Dedifferentiated amniotic fluid mesenchymal stem cell (primary cell): ENCODE data around the gene ACKR3.

Experiments used
- DNase-seq: peaks from one replicate; pipeline ENCODE4 v3.0.0-alpha.2; 2016; ENCODE audit errors: extremely low spot score

ACKR3 gene

DNA sequence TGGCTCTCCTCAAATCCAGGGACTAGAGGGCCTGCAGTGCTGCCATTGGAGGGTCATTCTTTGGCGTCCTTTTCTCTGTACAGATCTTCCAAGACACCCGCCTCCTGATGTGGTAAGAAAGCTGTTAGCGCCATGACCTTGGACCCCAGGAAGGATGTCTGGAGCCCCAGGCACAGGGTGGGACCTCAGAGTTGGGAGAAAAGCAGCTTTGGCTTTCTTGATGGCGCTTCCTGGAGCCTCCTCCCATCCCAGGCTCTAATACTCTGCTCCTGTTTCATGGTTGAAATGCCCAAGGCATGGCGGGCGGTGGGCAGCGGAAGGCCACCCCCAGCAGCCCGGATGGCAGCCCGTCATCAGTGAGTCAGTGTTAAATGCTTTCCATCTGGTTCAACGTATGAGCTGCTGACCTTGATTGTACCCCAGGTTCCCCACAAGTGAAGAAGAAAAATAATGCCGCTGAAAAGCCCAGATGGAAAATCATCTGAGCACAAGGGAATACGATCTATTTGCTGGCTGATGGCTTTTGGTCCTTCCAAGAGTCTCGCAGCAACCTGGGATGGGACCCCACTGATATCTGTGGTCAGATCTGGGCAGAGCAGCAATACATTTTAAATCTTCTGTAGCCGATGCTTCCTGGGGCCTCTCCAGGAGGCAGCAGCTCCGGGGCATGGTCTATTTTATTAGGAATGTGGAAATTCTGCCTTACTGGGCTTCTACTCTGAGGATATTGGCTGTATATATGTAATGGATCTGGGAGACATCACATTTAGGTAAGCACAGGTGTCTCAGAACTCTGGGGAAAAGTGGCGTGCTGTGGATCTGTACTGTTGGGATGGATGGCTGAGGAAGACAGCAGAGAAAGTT lies 15.1 kb downstream of the ACKR3 start:
- no peak for DNase-seq

DNA sequence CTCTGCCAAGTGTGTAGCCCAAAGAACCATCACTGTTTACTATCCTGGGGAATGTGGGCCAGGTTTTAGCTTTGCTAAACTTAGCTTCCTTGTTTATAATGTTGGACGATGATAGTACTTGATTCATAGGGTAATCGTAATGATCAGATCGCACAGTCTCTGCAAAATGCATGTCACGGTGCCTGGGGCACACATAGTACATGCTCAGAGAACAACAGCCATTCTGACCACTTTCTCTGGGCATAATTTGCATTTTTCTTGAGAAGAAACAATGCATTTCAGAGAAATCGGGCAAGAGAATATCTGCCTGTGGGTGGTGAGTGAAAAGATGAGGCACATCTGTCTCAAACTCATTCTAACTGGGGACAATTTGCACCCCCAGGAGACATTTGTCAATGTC lies 16.3 kb downstream of the ACKR3 start:
- no peak for DNase-seq

DNA sequence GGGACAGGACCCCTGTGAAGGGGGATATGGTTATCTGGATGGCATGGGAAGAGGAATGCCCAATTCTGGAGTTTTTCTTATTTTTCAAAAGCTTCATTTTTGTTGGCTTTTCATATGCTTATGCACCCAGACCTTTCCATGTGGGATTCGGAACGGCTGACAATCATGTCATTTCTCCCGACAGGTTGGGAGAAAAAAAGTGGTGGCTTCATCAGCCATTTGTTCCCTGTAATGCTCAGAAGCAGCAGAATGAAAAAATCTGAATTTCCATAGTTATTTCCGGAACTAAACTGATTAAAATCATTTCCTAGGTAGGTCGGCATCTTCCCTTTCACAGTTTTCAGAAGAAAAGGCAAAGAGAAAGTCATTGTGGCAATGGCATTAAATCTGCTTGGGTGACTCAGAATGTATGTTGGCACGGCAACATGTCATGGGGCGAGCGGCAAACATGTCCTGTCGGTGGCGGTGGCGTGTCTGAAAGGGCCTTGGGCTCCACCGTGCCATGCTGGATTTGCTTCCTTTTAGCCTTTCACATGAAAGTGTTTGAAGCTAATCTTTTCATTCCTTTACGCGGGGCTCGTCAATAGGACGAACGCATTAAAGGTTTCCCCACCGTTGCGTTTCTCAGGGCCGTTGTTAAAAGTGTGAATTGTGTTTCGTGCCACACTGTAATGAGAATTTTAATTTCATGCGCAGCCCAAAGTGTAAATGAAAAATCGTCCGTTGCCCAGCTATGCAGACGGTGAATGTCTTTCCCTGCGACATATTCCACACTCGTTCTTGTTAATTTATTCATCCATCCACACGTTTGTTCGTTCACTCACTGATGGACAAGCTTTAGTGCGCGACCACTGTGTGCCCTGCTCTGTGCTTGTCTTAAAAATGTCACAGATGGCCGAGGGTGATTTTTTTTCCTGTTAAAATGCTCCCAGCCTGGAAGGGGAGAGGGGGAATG lies 18.5 kb downstream of the ACKR3 start:
- DNase-seq: no peak

DNA sequence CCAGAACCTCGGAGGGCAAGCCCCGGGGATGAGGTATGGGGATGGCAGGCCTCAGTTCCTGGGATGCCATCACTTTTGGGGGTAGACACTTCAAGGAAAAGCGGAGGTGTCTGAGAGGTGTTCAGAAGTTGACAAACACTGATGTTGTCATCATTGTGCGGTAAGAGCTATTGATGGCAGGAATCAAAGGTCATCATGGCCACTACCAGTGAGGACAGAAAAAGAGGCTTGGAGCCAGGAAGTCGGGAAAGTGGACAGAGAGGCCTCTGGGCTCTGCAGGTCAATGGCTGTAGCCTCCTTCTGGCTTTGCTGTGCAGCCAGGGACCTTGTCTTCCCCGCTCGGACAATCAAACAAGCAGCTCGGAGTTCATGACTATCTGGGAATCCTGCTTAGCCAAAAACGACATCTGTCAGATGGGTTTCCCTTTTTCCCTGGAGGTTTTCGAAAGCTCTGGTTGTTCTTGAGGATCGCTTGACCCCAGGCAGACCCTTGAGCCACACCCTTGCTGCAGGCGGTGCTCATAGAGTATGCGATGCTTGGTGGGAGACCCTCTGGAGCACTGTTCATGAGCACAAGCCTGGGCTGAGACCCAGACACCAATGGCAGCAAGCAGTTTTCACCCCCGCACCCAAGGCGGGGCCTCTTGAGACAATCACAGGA lies 19.4 kb downstream of the ACKR3 start:
- no peak for DNase-seq

DNA sequence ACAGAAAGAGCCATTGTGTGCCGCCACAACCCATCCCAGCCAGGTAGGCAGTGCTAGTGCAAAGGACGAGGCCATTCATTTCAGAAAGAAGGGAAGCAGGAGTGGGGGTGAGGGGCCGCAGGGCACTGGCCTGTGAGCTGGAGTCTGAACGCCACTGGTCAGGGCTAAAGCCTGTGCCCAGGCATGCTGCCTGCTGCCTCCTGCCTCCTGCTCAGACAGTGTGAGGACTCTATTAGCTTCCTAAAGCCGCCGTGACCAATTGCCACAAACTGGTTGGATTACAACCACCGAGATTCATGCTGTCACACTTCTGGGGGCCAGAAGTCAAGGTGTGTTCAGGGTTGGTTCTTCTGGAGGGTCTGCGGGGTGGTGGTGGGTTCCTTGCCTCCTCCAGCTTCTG lies 21.2 kb downstream of the ACKR3 start:
- DNase-seq: no peak

DNA sequence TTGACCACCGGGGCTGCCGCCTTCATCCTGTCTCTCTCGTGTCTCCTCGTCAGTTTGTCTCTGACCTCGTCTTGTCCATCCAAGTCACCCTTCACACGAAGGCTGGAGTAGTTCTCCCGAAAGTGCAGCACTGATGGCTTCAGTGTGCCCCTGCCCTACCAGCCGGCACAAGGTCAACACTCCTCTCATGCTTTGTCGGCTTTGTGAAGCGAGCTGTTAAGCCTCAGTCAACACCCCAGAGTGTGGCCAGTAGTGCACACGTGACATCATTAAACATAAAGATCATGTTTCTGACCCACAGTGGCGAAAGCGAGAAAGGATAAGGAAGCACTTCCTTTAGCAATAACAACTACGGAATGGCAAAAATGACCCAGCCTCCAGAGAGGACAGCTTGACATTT lies 23.2 kb downstream of the ACKR3 start:
- DNase-seq: no peak

DNA sequence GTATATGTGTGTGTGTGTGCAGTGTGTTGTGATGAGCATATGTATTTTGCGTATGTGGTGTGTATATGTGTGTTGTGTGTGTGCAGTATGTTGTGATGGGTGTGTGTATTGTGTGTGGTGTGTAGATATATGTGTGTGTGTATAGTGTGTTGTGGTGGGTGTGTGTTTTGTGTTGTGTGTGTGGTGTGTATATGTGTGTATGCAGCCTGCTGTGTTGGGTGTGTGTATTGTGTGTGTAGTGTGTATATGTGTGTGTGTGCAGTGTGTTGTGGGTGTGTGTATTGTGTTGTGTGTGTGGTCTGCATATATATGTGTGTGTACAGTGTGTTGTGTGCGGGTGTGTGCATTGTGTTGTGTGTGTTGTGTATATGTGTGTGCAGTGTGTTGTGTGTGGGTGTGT lies 23.9 kb downstream of the ACKR3 start:
- DNase-seq: no peak

DNA sequence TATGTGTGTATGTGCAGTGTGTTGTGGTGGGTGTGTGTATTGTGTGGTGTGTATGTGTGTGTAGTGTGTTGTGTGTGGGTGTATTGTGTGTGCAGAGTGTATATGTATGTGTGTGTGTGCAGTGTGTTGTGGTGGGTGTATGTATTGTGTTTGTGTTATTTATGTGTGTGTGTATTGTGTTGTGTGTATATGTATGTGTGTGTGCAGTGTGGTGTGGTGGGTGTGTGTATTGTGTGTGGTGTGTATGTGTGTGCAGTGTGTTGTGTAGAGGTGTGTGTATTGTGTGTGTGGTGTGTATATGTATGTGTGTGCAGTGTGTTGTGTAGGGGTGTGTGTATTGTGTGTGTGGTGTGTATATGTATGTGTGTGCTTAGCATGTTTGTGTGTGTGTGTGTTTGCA lies 24.3 kb downstream of the ACKR3 start:
- DNase-seq: no peak

DNA sequence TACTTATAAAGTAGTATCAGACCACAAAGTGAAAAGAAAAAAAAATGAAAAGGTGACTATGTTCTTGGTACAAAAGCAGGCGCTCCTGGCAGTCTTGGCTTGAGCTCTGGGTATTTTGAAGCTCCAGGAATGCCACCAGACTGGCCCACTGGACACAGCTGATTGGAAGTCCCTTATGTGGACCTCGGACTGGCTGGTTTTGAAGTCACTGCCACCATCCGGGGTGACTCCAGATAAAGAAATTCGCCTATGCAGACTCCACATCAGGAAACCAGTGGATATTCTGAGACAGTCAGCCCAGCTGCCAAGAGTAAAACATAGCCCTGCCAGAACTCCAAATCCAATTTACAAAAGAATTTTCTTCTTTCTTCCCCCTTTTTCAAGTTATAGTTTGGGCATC lies 28.0 kb downstream of the ACKR3 start:
- DNase-seq: no peak

DNA sequence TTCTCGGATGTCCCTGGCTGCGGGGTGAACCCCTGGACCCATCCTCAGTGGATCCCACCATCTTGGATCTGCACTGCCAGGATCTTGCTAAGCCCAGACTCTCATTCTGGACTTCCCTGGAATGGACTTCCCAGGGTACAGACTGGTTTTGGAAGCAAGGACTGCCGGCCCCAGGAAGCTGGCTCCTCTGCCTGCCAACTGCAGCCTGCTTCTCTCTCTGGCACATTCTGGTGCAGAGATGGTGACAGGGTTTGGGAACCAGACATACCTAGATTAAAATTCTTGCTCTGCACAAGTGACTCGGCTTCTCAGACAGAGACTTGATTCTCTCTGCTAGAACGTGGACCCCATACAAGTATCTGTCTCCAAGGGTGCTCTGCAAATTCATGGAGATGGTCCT lies 29.4 kb downstream of the ACKR3 start:
- DNase-seq: no peak

DNA sequence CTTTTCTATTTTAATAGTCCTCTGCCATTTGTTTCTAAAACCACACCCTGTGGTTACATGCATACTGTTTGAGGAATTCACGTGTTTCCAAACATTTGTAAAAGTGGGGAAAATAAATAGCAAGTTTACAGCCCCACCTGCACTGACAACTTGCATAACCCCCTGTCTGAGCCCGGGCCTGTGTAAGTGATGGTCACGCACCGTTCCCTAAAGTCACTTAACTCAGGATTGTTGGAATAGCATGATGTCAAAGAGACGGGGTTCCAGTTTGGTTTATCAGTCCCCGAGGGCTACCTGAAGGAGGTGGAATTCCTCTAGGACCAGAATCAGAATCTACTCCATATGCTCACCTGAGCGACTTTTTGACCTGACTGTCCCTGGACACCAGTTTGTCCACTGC lies 30.5 kb downstream of the ACKR3 start:
- DNase-seq: no peak

DNA sequence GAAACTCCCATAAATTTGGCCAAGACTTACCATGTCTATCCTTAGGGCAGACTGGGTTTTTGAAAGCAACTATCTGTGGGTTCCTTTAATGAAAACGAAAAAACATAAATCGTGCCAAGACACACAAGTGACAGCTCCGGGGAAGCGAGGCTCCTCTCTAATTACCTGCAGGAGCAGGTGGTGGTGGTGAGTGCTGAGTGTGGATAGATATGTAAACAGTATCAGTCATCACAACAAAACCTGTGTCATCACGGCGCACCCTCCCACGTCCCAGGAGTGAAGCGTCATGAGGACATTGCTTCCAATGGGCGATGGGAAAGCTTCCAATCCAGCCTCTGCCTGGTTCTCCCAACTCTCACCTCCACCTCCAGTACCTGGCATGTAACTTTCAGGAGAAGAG lies 31.3 kb downstream of the ACKR3 start:
- no peak for DNase-seq

DNA sequence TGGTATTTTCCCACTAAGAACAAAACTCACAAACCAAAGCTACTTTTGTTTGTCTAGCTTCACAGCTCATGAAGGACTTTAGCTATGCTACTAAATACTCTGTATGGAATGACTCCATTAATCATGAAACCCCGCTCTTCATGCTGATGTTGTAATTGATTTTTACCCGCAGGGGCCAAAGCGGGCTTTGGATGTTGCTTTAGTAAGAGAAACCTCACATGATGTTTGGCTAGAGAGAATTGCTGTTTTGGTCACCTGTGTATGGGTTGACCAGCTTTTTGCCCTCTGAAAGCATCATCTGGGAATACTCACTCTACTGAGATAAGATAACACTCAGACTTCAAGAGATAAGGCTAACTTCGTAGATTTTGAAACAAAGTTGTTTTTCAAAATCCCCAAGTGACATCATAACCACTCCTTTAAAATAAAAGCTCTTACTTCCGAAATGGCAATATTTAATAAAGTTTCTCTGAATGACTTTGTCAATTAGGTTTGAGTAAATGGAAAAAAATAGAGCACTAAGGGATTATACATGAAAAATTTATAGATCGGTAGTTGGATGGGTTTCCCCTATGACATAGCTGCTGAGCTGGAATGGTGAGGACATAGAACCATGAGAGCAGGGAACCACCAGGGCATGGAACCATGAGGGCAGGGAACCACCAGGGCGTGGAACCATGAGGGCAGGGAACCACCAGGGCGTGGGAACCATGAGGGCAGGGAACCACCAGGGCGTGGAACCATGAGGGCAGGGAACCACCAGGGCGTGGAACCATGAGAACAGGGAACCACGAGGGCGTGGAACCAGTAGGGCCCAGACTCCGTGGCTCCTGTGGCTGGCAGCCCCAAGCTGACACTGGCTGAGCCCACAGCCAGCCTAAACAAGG lies 31.9 kb downstream of the ACKR3 start:
- no peak for DNase-seq

DNA sequence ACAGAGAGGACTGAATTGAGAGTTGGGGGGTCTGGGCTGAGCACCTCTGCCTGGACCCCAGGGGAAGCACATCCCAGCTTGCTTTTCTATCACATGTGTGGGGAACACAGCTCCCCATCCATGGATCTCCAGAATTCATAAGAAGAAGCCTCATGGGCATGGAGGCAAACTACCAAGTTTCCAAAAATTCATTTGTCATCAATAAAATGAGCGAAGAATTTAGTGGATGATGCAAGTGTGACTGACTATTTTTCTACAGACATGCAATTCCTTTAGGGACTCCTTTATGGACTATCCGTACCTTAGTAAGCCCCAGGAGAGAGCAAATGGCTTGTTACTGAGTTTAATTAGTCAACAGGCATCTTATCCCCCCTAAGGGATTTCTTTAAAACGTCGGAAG lies 33.1 kb downstream of the ACKR3 start:
- DNase-seq: no peak

DNA sequence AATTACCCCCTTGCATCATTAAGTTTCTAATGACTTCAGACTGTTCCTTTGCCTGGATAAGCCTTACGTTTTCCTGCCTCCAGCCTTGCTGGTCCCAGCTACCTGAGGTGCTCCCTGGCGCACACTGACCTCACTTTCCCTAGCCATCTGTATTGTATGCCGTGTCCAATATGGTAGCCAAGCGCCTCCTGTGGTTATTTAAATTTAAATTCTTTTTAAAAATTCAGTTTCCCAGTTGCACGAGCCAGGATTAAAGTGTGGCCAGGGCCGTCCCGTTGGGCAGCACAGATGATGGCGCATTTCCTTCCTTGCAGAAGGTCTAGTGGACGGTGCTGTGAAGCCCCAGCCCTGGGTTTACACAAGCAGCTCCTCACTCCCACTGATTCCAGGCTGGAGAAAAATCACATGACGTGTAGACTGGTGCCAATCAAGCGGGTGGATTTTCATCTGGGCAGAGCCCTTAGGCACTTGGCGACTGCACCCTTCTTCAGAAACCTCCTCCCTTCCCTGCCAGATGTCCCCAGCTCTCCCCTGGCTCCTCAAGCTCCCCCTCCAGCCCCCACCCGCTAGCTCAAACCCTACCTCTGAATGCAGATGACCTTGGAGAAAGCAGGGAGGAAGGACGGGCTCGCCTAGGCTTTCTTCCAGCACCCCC lies 33.9 kb downstream of the ACKR3 start:
- no peak for DNase-seq

DNA sequence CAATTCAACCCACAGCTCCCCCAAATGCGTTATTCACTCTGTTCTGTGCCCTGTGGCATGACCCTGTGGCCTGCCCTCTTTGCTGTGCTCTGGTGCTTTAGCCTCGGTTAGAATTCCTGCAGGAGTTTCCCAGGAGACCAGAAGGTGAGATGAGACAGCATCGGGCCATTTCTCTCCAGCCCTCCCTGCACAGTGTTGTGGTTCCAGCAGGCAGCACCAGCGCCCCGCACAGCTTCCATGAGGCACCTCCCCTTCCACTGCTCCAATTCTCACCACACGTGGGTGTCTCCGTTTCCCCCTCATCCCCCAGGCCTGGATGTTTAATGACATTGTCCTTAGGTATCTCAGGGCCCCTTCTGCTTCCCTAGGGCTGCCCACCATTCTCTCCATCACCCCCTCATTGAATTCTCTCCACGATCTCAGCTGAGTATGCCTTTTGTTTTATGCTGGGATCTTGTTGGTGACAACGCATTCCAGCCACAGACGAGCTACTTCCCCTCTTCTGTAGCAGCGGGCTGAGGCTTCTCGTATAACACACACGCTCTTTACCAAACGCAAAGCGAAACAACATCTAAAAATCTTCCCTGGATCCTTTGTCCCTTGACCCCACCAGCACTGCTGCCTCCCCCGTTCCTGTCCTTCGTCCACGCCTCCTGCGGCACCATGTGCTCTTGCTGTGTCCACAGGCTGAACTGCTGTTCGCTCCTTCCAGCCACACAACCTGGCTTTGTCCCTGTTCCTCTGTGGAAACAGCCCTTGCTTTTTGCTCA lies 35.1 kb downstream of the ACKR3 start:
- DNase-seq: no peak

DNA sequence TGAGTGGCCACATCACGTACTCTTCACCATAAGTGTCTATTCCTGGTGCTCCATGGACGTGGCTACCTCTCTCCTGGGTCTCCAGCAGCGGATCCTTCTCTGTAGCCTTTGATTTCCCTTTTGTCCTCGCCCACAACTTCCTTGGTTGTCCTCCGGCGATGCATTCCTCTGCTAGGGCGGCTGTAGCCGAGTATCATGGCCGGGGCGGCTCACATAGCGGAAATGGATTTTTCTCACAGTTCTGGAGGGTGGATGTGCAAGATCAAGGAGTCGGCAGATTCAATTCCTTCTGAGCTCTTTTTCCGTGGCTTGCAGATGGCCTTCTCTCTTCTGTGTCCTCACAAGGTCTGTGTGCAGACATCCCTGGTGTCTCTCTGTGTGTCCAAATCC lies 35.7 kb downstream of the ACKR3 start:
- DNase-seq: no peak

DNA sequence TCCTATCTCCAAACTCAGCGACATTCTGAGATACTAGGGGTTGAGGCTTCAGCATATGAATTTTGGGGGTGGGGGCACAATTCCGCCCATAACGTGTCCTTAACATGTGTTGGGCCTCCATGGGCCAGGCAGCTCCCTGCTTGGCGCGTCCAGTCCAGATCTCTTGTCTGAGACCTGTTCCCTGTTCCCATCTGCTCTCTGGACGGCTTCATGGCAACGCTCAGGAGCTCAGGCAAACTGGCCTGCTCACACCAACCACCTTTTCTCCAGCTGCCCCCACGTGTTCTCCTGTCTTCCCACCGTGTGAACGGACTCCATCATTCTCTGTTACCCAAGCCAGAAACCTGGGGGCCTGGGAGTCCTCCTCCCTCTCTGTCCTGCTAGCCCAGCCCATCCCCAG lies 36.4 kb downstream of the ACKR3 start:
- no peak for DNase-seq

DNA sequence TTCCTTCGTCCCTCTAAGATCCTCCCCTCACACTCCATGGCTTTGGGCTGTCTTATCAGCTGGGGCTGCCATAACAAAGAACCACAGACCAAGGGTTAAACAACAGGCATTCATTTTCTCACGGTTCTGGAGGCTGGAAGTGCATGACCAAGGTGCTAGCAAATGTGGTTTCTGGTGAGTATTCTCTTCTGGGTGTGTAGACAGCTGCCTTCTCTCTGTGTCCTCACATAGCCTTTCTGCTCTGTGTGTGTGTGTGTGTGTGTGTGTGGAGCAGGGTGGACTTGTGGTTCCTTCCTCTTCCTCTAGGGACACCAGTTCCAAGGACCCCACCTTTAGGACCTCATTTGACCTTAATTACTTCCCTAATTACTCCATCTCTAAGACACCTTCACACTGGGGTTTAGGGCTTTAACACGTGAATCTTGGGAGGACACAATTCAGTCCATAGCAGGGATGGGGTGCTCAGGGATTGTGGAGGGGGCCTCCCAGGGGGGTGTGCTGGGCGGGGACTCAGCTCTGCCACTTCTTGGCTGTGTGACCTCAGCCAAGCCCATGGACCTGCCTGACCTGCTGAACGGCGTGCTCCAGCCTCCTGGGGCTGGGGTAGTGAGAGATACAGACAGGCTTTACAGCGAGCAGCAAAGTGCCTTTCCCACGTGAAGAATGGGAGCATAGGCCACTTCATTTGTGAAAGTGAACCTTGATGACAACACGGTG lies 38.0 kb downstream of the ACKR3 start:
- peak; percentile 33 for DNase-seq

DNA sequence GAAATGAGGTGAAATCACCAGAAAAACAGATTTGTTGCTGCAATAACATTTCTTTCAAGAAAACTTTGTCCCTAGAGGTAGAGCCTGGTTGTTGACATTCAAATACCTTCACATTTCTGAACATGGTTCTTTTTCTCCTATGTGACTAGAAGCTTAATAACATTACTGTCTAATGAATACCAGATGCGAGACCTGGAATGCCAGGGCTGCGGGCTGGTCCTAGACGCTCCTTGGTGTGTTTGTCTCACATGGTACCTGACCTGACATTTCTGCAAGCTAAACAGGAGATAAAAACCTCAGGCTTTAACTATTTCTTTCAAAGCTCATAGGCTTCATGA lies 38.5 kb downstream of the ACKR3 start:
- no peak for DNase-seq
